GM21526 (cell line): ENCODE measurements around the gene SMIM27.
A peak's percentile ranks its signal among the peaks of the same experiment; 100 is the strongest.

ENCODE experiments used
- ATAC-seq: cut with Tn5 transposase; IDR thresholded peaks from one replicate; pipeline ENCODE4 v1.9.1; 2021; ENCODE audit warnings: moderate library complexity; ENCODE audit not compliant: unreplicated experiment, low FRiP score

The SMIM27 gene

GRCh38 chr9:32554107-32554506, 2.0 kb downstream of the SMIM27 start:
- no peak for ATAC-seq

DNA sequence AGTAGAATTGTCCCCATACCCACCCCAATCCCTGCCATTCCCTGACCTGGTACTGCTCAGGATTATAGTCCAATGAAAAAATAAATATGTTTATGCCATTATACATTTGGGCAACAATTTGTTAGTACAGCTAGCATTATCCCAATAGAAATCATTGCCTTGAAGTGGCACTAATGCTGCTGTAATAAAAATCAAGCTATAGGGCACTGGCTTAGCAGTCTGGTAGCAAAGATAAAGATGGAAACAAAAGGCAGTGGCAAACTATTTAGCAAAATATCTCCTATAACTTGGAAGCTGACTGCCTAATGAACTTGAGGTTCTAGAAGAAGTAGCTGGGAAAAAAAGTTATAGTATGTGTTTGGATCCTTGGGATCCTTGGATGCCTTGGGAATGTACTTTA, 2.5 kb downstream of the SMIM27 start:
- no peak for ATAC-seq

DNA sequence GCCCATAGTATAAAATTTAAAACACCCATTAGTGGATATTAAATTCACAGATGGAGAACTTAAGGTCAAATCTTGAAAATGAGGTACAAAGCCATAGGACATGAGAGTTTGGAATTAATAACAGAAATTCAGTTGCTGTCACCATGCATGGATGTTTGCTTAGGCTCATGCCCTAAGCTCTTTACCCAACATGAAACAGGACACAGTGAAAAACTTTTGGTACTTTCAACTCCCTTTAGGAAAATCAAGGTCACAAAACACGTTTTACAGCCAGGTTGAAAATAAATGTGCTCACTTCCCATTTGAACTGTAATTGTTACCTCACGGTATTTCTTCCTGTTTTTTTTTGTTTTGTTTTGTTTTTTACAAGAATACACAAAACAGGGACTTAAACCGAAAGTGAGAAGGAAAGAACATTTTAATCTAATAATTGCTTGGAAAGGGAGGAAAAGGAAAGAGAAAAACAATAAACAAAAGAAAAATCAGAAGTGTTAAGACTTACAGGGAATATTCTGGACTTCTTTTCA, 6.3 kb downstream of the SMIM27 start:
- ATAC-seq = no peak

DNA sequence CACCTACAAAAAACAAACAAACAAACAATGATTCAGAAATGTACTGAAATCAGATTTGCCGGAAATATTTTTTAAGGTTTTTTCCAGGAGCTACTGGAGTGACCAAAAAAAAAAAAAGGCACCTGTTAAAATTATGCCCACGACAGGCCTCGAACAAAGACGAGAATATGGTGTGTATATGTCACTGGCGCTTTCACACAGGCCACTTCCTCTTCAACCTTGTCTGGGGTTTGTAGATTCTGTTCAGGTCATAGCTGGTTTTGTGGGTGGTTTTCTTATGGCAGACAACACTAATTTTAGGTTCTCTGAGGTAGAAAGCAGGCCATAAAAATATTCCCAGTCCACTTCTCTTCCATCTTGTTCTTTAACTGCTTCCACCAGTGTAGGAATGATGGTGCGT, 13.8 kb downstream of the SMIM27 start:
- ATAC-seq = no peak

GRCh38 chr9:32566770-32567169, 14.6 kb downstream of the SMIM27 start:
- ATAC-seq = no peak

GRCh38 chr9:32570262-32570661, 18.1 kb downstream of the SMIM27 start:
- no peak for ATAC-seq

GRCh38 chr9:32571969-32572899, 20.1 kb downstream of the SMIM27 start:
- ATAC-seq = peak; percentile 93

DNA sequence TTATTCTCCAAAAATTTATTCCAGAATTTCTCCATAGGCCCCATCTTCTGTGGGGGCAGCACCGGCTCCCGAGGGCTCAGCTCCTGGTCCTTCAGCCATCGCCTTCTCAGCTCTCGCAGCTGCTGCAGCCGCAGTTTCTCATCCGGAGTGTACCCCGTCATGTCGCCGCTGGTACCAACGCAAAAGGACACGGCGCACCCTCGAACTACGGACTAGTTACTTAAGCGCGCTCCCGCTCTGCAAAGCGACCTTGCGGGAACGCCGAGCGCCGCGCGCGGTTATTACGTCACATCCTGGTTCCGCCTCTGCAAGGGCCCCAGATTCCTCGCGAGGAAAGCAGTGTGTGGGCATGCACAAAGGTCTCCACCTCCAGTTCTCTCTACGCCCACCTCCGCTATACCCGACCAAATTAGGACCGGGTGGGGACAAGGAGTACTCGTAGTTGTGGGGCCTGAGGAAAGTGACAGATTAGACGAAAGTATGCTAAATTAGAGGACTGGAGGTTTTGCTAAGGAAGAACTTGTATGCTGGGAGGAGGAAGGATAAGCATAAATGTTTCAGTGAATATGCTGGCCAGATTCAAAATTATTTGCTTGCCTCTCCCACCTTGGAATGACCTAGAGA, 20.9 kb downstream of the SMIM27 start, which contains the start of gene NDUFB6:
TSS of gene NDUFB6 (minus strand) at position 260 of the 624 bp plus-strand sequence. CDS start at position 161, 99 bp downstream.
- ATAC-seq = peak; percentile 80

- no peak for ATAC-seq
Measured at GRCh38 chr9:32573821-32574220, 21.7 kb downstream of the SMIM27 start.

- ATAC-seq = no peak
Measured at GRCh38 chr9:32574858-32575257, 22.7 kb downstream of the SMIM27 start.

DNA sequence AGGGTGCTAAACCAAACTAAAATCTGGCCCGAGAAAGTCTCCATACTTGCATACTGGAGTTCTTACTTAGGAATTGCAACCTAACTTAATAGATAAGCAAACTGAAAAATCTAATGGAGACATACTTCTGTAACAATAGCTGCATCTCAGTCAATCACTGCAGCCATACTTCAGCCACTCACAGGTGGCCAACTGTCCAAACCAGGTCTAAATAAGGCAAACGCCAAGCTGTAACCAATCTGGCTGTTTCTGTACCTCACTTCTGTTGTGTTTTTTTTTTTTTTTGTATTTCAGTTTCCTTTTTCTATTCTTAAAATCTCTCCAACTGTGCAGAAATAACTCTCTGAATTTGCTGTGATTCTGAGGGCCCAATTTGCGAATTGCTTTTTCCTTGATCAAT, 25.2 kb downstream of the SMIM27 start:
- no peak for ATAC-seq

- ATAC-seq = no peak
Measured at GRCh38 chr9:32578976-32579375, 26.8 kb downstream of the SMIM27 start.

- peak; percentile 53 for ATAC-seq
Measured at GRCh38 chr9:32579706-32580331, 27.7 kb downstream of the SMIM27 start.

DNA sequence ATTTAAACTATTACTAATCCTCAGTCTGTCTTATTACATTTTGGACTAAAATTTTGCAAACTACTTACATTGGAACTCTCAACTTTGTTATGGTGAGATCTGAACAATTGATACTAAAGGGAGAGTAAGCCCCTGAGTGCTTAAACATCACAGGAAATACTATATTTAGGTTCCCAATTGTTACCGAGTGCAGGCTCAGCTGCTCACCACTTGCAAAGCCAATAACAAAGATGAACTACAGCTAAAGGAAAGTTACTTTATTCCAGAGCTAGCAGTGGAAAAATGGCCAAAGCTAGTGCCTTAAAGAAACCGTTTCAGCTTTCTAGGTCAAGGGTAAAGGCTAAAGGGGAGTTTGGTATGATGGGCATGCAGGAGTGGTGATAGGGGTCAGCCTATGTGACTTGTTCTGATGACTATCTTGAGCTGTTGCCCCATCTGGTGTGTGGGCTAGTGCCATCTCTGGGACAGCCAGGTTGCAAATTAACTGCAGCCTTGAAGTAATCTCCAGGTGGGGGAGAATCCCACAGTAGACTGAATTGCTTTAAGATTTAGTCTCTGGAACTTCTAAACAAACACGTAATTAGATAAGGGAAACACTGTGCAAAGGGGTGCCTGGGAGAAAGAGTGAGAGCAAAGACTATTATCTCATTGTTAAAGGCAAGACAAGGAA, 28.6 kb downstream of the SMIM27 start:
- no peak for ATAC-seq

GRCh38 chr9:32581512-32582143, 29.5 kb downstream of the SMIM27 start:
- ATAC-seq = no peak

DNA sequence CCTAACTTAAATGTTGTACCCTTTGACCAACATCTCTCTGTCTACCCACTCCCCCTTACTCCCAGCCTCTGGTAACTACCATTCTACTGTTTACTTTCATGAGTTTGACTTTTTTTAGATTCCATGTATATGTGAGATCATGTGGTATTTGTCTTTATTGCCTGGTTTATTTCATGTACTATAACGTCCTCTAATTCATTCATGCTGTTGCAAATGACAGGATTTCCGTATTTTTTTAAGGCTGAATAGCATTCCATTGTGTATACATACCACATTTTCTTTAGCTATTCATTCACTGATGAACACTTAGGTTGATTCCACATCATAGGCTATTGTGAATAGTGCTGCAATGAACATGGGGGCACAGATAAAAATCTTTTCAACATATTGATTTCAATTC, 32.7 kb downstream of the SMIM27 start:
- no peak for ATAC-seq

DNA sequence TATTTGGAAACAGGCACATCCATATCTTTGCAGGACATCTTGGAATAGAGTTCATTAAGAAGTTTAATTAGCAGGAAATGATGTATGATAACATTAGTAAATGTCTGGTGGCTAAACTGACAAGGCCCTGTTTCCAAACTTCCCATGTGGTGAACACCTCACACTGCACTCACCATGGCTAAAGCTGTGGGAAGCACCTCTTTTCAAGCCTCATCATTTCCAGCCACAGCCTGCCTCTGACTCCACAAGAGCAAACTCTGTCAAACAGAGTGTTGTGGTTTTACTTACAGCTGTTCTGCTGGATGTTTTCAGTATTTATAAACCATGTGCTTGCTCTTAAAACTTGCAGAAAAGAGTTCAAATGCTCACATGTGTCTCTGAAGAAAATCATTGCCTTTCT, 35.8 kb downstream of the SMIM27 start:
- ATAC-seq = no peak

- ATAC-seq = no peak
Measured at GRCh38 chr9:32589083-32589723, 37.1 kb downstream of the SMIM27 start.

DNA sequence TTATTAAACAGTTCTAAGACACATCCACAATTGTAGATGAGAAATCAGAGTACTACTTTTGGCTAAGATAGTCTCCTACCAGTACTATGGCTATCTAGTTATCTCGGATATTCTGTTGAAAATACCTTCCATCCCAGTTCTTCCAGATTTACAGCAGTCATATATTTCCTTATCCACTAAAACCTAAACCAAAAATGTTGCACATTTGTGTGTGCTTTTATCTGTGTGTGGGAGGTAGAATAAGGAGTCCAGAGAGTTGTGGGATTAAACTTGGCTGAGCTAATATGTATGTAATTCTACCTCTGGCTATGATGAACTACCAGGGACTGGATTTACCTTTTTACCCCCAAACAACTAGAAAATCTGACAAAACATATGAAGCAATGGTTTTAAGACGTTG, 38.3 kb downstream of the SMIM27 start:
- no peak for ATAC-seq

- no peak for ATAC-seq
Measured at GRCh38 chr9:32590898-32591297, 38.8 kb downstream of the SMIM27 start.
